B cell (primary cell): Measurements from ENCODE around the gene RIN3. TPM values are rescaled to one million over a fixed set of nuclear protein-coding genes. Genes with fewer than 3 reads are reported as not detected.

Experiments used
- ATAC-seq: fragments of 200-7000 bp; cut with Tn5 transposase; one replicate; pipeline ENCODE4 v1.10.0; 2021; ENCODE audit warnings: low read depth, mild to moderate bottlenecking, moderate number of reproducible peaks, moderate library complexity
- CTCF ChIA-PET: fragments of 350-600 bp; sonication (Branson Sonifier 250); formaldehyde crosslinking; loops from one replicate; lab custom pipeline; 2021; ENCODE audit warnings: antibody characterized with exemption, inconsistent platforms; lab: Charles Lee
- POLR2A ChIA-PET: fragments of 350-600 bp; sonication (Branson Sonifier 250); formaldehyde crosslinking; loops from one replicate; lab custom pipeline; 2021; ENCODE audit warnings: antibody characterized with exemption; lab: Charles Lee
- DNase-seq: peaks from one replicate; pipeline ENCODE4 v3.0.0; 2013
- H2AFZ ChIP-seq: 2 replicates; pipeline ENCODE4 v1.6.1; 2012; ENCODE audit warnings: mild to moderate bottlenecking, low read depth, low read length; ENCODE audit not compliant: insufficient read depth, poor library complexity, severe bottlenecking
- H3K27ac ChIP-seq, 2 donors: 1 replicate in 1 of 2; 2 replicates in 1 of 2; pipeline ENCODE4 v1.5.1; 2012 to 2013; ENCODE audit warnings: low read length in 2 of 2, mild to moderate bottlenecking in 2 of 2, moderate library complexity in 1 of 2
- H3K27me3 ChIP-seq, 4 experiments: fragments of 200-600 bp in 1 of 4; sonication (generic) in 1 of 4; replicated peaks in 1 of 4; 1 replicate in 2 of 4; 2 replicates in 2 of 4; pipeline versions ENCODE4 v1.6.1 to v1.7.0; 2013 to 2016; ENCODE audit warnings: low read length in 3 of 4, mild to moderate bottlenecking in 2 of 4, mixed read lengths in 1 of 4, moderate library complexity in 1 of 4; ENCODE audit not compliant: insufficient read depth in 4 of 4, control insufficient read depth in 3 of 4; ENCODE audit errors: control extremely low read depth in 1 of 4
- H3K36me3 ChIP-seq, 2 experiments: replicated peaks in 1 of 2; 1 replicate in 1 of 2; 2 replicates in 1 of 2; pipeline versions ENCODE4 v1.6.1 to v1.7.1; 2013; ENCODE audit warnings: low read length in 1 of 2; ENCODE audit not compliant: insufficient read depth in 2 of 2, control insufficient read depth in 1 of 2; ENCODE audit errors: control extremely low read depth in 1 of 2, extremely low read depth in 1 of 2
- H3K4me1 ChIP-seq, 2 donors: fragments of 200-600 bp in 1 of 2; sonication (generic) in 1 of 2; 1 replicate in 1 of 2; 2 replicates in 1 of 2; pipeline versions ENCODE4 v1.5.1 to v1.6.1; 2013 to 2017; ENCODE audit warnings: low read length in 2 of 2; ENCODE audit not compliant: control insufficient read depth in 2 of 2, insufficient read depth in 2 of 2
- H3K4me2 ChIP-seq: replicated peaks from 2 replicates; pipeline ENCODE3; 2012; ENCODE audit warnings: mild to moderate bottlenecking, low read depth, low read length; ENCODE audit not compliant: poor library complexity, severe bottlenecking
- H3K4me3 ChIP-seq, 5 experiments: fragments of 200-600 bp in 1 of 5; sonication (generic) in 1 of 5; 1 replicate in 3 of 5; 2 replicates in 2 of 5; pipeline versions ENCODE4 v1.5.1 to v1.7.0; 2011 to 2016; ENCODE audit warnings: low read length in 4 of 5, mild to moderate bottlenecking in 4 of 5, low read depth in 2 of 5, control low read depth in 1 of 5, moderate library complexity in 1 of 5; ENCODE audit not compliant: insufficient read depth in 1 of 5; ENCODE audit errors: control extremely low read depth in 1 of 5, extremely low read depth in 1 of 5
- H3K79me2 ChIP-seq: fragments of 200-600 bp; sonication (generic); one replicate; pipeline ENCODE4 v1.6.0; 2016; ENCODE audit warnings: low read length; ENCODE audit not compliant: control insufficient read depth, insufficient read depth
- H3K9ac ChIP-seq: fragments of 200-600 bp; sonication (generic); 2 replicates; pipeline ENCODE4 v1.6.1; 2017; ENCODE audit warnings: mild to moderate bottlenecking, low read length, moderate library complexity
- H3K9me3 ChIP-seq, 3 donors: one replicate each; pipeline versions ENCODE4 v1.6.1 to v1.7.1; 2013; ENCODE audit warnings: low read length in 2 of 3; ENCODE audit not compliant: control insufficient read depth in 2 of 3, insufficient read depth in 1 of 3; ENCODE audit errors: control extremely low read depth in 1 of 3
- H4K20me1 ChIP-seq: 2 replicates; pipeline ENCODE4 v1.6.0; 2012; ENCODE audit warnings: mild to moderate bottlenecking, low read length; ENCODE audit not compliant: insufficient read depth, control insufficient read depth, poor library complexity, severe bottlenecking
- H3K27ac Mint-ChIP-seq: one replicate; pipeline ENCODE4 v1.8.0; 2021; ENCODE audit warnings: mixed read lengths
- H3K27me3 Mint-ChIP-seq: one replicate; pipeline ENCODE4 v1.8.0; 2021; ENCODE audit warnings: mixed read lengths
- H3K4me1 Mint-ChIP-seq: one replicate; pipeline ENCODE4 v1.8.0; 2021; ENCODE audit warnings: mixed read lengths
- H3K4me3 Mint-ChIP-seq: one replicate; pipeline ENCODE4 v1.8.0; 2021; ENCODE audit warnings: mixed read lengths
- H3K9me3 Mint-ChIP-seq: one replicate; pipeline ENCODE4 v1.8.0; 2022; ENCODE audit warnings: mixed read lengths; ENCODE audit not compliant: insufficient read depth
- EZH2 ChIP-seq: IDR thresholded peaks from 2 replicates; pipeline ENCODE4 v1.6.1; 2012; ENCODE audit warnings: borderline replicate concordance, low read depth, mild to moderate bottlenecking, moderate library complexity, low read length; ENCODE audit not compliant: insufficient read depth, poor library complexity, severe bottlenecking
- WGBS: methylation state at CpG from one replicate; pipeline ENCODE4 v1.1.5; 2013; ENCODE audit warnings: missing lambda C conversion rate; ENCODE audit not compliant: insufficient coverage; 5-methylcytosine and 5-hydroxymethylcytosine counted together
- intact Hi-C: fragments of 100-400 bp; cut with micrococcal nuclease; formaldehyde crosslinking; loops from one replicate; pipeline ENCODE4 v1.10.0; 2022
- polyA plus RNA-seq: library from polyadenylated mRNA; depleted of rRNA; stranded (reverse); fragments of >200 nt; gene quantifications from 2 replicates; pipeline ENCODE4 v1.2.3, GENCODE V29; 2012
- total RNA-seq, 2 donors: library from RNA; stranded (reverse); fragments of 120-200 nt in 1 of 2; gene quantifications; 1 replicate in 1 of 2; 2 replicates in 1 of 2; pipeline versions ENCODE4 v1.2.3 to v1.2.4, GENCODE V29; 2013 to 2022
- TF ChIP-seq, protein P1 (sequence below): fragments of 200-600 bp; IDR thresholded peaks from one replicate; pipeline ENCODE4 v1.8.0; 2022; ENCODE audit warnings: antibody characterized with exemption, mild to moderate bottlenecking

Gene RIN3
- total and polyA plus RNA-seq, 2 donors (not counting 1 experiment from before 2014, with no cell fraction given): 62.1 to 123 TPM

DNA sequence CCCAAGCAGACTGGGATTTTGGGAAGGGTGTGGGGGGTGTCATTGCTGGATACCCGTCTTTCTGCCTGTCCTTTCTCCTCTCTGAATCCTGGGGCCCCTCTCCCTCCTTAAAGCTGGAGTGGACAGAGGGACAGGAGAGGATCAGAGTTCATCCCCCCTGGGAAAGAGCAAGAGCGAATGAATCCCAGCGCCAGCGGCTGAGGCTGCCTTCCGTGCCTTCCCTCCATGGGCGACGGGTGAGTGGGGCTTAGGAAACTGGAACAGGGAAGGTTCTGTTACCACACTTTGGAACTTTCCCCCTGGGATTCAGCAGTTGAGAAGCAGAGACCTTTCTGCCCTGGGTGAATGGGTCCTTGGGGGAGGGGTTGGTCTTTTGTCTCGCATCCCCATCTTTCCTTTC lies 16.2 kb upstream of the RIN3 start:
- no peaks in the 10 kb centered on the region for H3K27me3 ChIP-seq
- Mint-ChIP-seq H3K4me3 (no peak overlapping the region), H3K9me3 (no peaks in the 10 kb centered on the region), H3K27me3 (peaks cover 7% of the 10 kb centered on the region), H3K4me1 (peaks cover 4% of the 10 kb centered on the region), H3K27ac (no peak overlapping the region)
- no peaks in the 10 kb centered on the region for H4K20me1 ChIP-seq
- H3K4me2 ChIP-seq: no peak overlapping the region
- DNase-seq (no peak), ATAC-seq (no peak)
- no peak overlapping the region for H2AFZ ChIP-seq
- ChIA-PET CTCF (interaction anchor here (0.8 kb wide), 1 partner anchor 501 kb away, joined by 3 read pairs; no protein-coding TSS in a partner anchor), POLR2A (no interaction called here)
- H3K79me2 ChIP-seq: no peaks in the 10 kb centered on the region
- H3K27ac ChIP-seq: no peak overlapping the region
- no peaks in the 10 kb centered on the region for H3K36me3 ChIP-seq
- no peak overlapping the region for H3K9ac ChIP-seq
- H3K9me3 ChIP-seq: no peaks in the 10 kb centered on the region
- 100% methylated on average over 5 of the region's 8 CpGs for WGBS
- no peak overlapping the region for H3K4me3 ChIP-seq
- TF ChIP-seq EZH2: no peak
- TF ChIP-seq, protein P1, sequence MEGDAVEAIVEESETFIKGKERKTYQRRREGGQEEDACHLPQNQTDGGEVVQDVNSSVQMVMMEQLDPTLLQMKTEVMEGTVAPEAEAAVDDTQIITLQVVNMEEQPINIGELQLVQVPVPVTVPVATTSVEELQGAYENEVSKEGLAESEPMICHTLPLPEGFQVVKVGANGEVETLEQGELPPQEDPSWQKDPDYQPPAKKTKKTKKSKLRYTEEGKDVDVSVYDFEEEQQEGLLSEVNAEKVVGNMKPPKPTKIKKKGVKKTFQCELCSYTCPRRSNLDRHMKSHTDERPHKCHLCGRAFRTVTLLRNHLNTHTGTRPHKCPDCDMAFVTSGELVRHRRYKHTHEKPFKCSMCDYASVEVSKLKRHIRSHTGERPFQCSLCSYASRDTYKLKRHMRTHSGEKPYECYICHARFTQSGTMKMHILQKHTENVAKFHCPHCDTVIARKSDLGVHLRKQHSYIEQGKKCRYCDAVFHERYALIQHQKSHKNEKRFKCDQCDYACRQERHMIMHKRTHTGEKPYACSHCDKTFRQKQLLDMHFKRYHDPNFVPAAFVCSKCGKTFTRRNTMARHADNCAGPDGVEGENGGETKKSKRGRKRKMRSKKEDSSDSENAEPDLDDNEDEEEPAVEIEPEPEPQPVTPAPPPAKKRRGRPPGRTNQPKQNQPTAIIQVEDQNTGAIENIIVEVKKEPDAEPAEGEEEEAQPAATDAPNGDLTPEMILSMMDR: no peak
- intact Hi-C loops: no loop called here
- peaks cover 0 to 4% of the 10 kb centered on the region in 2 donors for H3K4me1 ChIP-seq

DNA sequence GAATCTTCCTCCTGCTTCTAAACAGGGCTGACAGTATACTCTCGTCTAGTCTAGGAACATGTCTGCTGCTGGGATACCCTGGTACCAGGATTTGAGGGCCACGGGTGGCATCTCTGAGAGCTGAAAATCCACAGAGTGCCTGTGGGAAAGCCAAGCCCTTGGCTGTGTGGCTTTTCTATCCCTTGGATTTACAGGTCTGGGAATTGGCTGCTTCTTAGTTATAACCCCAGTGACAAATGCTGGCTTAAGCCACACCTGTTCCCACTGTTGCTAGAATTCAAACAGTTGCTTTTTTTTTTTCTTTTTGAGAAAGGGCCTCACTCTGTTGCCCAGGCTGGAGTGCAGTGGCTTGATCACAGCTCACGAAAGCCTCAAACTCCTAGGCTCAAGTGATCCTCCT lies 14.3 kb upstream of the RIN3 start:
- Mint-ChIP-seq H3K27ac (no peak overlapping the region), H3K4me3 (no peak overlapping the region), H3K4me1 (peaks cover 10% of the 10 kb centered on the region), H3K27me3 (no peaks in the 10 kb centered on the region), H3K9me3 (no peaks in the 10 kb centered on the region)
- ChIA-PET CTCF (interaction anchor here (0.7 kb wide), 1 partner anchor 23 kb away, joined by 3 read pairs; no protein-coding TSS in a partner anchor), POLR2A (no interaction called here)
- Histone ChIP-seq H3K27me3 (no peaks in the 10 kb centered on the region), H3K4me1 (peaks cover 0 to 8% of the 10 kb centered on the region in 2 donors), H3K36me3 (no peaks in the 10 kb centered on the region), H3K79me2 (no peaks in the 10 kb centered on the region), H4K20me1 (no peaks in the 10 kb centered on the region), H3K9ac (no peak overlapping the region), H3K4me3 (no peak overlapping the region), H3K27ac (no peak overlapping the region), H3K9me3 (no peaks in the 10 kb centered on the region), H3K4me2 (no peak overlapping the region), H2AFZ (no peak overlapping the region)
- intact Hi-C loops: no loop called here
- TF ChIP-seq, protein P1: no peak
- TF ChIP-seq EZH2: no peak
- DNase-seq (no peak), ATAC-seq (no peak)
- 93% methylated on average over 3 of the region's 3 CpGs for WGBS
